HL-60/S4 (cell line): ENCODE results near the gene STK11IP.
"Not testable (repeated sequence)": the region's sequence is repeated elsewhere in the genome, so short reads cannot be mapped to it uniquely, and the experiment has no call there.

Source experiments
- in situ Hi-C: fragments of 300-500 bp; cut with MboI; formaldehyde crosslinking; loops from 2 replicates; pipeline ENCODE4 v1.14.3; 2022; ENCODE audit warnings: low sequenced_read_pairs

STK11IP gene

DNA sequence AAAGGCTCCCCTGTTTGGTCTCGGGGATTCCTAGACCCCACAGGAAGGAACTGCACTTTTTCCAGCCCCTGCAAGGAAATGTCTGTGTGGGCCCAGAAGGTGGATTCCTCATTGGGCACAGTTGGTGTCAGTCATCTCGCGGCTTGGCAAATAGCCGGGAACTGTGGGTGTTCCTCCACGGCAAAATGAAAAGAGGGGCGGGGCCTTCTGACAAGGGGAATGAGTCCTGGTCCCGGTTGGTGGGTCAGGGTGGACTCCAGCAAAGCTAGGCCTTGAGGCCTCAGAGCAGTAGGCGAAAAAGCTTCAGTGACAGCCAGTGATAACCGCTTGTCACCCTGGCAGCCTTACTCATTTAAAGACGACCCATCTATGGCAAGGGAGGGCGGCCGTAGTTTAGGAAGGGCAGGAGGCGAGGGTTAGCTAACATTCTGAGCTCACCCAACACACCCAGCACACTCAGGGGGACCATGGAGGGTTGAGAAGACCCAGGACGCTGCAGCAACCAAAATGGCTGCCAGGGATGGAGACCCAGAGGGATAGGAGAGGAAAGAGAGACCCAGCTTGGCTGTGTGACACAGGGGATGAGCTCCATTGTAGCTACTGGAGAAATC lies 46.2 kb downstream of the STK11IP start:
- in situ Hi-C loops = loop anchor here (10.0 kb wide), 1 partner anchor 109 kb away; no protein-coding TSS in a partner anchor

DNA sequence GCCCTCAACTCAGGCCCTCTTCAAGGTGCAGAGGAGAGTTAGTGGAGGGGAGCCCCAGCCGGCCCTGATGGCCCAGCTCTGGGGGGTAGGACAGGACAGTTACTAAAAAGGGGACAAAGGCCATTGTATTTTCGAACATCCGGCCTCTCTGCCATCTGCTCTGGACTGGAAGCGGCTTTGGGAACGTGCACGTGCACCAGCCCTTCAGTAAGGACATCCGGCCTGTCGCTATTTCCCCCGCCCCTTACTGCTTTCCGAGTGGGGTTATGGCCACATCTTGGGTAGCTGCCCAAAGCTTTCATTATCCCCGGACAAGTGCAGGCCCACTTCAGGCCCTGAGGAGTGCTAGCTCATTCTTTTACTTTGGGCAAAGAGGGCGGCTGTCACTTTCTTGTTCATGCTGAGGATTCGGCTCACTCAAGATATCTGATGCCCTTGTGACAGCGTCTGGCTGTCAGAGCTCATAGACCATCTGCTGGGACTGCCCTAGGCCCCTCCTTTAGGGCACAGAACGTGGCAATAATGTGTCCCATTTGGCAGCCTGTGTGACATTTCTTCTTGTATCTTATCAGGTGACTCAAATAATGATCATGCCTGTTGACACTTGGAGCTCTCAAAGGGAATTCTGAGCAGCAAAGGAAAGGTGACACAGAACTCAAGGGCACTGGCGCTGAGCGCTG lies 47.3 kb downstream of the STK11IP start:
- in situ Hi-C loops = loop anchor here (10.0 kb wide), 1 partner anchor 110 kb away; no protein-coding TSS in a partner anchor

DNA sequence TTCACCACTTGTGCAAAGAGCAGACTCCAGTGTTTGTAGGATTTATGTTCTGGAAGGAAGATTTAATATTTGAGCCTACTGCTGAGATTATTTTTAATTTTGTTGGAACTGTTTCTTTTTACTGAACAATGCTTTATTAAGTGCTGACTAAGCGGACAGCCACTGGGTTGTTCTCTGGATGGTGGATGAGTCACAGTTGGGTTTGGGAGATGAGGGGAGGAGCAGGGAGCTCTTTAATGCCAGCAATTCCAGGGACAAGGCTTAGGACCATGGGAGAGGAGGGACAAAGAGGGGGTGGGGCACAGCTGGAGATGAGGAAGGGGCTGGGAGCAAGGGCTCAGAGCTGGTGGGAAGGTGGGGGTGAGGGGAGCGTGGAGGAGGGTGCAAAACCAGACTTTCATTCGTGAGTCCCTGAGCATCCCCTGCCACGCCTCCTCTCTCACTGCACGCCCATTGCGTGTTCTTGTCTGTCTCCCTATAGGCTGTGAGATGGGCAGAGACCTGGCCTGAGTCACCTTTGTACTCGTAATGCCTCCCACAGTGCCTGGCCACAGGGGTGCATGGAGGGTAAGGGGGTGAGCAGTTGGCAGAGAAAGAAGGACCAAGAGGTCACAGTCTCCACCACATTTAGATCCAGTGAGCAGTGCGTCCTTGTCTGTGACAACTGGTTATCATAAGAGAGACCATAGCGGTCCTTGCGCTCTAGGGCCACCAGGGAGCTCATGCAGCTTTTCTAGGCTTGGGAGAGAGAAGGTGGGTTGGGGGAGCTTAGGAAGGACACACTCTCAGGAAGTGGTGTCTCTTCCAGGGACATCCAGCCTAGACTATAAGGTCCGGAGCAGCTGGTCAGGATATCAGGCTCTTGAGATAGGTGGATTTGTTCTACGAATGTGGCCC lies 48.2 kb downstream of the STK11IP start:
- in situ Hi-C loops = loop anchor here (10.0 kb wide), 1 partner anchor 111 kb away; no protein-coding TSS in a partner anchor

DNA sequence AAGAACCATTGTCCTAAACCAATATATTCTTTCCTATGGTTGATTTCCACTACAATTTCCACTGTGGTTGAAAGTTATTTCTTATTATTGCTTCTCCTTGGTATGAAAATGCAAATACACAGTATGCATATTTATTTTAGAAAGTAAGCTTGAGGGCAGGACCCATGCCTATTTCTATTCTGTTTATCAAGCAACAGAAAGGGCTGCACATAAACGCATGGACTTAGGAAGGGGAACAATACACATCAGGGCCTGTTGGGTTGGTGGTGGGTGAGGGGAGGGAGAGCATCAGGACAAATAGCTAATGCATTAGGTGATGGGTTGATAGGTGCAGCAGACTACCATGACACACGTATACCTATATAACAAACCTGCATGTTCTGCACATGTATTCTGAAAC lies 50.5 kb downstream of the STK11IP start:
- in situ Hi-C loops = loop anchor here (10.0 kb wide), 1 partner anchor 113 kb away; no protein-coding TSS in a partner anchor

DNA sequence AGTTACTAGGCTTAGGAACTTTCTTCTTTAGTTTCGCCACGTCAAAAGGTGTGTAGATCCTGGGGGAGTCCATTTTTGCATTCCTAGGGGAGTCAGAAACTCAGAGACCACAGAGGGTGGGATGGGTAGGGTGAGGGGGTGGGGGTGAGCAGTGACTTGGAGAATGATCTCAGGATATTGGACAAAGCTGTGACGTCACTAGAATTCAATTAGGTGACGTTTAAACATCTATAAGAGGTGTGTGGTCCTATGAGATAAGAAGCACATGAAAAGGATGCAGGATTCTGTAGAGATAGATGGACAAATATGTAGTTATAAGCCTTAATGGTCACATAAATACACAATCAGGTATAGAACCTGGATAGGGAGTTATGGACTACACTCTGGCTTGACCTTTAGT lies 51.3 kb downstream of the STK11IP start:
- in situ Hi-C loops = loop anchor here (10.0 kb wide), 1 partner anchor 114 kb away; no protein-coding TSS in a partner anchor

DNA sequence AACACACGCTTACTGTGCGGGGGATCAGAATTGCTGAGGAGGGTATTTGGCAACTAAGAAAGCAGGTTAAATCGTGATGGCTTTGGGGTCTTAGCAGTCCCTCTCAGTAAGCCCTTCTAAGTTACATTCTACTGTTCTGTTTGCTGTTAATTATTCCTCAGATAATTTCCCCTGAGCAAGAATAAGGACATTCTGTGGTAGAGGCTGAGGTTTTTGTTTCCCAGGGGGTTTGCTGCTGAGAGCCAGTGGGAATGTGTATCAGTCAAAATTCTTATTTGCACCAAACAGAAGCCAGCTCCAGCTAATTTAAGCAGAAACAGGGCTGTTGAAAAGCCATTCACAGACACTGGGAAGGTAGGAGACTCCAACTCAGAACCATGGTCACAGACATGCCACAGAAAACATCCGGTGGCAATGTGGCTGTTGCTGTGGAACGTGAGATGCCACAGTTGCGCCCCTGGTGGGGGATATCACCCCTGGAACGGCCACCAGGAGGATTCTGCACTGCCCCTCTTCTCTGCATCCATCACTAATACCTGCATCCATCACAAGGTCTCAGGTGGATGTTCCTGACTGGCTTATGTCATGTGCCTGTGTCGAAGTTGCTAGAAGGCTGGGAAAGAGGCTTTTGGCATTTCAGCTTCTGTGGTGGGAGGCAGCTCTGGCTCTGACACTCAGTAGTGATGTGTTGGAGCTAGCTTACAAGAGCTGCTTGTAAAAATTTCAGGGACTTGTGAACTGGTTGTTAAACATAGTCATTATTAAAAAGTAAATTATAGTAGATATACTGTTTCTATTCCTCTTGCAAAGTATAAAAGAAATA lies 53.0 kb downstream of the STK11IP start:
- in situ Hi-C loops = no loop called here

DNA sequence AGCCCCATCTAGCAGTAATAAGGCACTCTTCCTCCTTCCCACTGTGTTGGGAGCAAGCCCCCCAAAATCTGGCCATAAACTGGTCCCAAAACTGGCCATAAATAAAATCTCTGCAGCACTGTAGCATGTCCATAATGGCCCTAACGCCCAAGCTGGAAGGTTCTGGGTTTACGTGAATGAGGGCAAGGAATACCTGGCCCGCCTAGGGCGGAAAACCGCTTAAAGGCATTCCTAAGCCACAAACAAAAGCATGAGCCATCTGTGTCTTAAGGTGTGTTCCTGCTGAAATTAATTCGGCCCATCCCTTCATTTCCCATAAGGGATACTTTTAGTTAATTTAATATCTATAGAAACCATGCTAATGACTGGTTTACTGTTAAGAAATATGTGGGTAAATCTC lies 54.0 kb downstream of the STK11IP start:
- in situ Hi-C loops = not testable (repeated sequence)

DNA sequence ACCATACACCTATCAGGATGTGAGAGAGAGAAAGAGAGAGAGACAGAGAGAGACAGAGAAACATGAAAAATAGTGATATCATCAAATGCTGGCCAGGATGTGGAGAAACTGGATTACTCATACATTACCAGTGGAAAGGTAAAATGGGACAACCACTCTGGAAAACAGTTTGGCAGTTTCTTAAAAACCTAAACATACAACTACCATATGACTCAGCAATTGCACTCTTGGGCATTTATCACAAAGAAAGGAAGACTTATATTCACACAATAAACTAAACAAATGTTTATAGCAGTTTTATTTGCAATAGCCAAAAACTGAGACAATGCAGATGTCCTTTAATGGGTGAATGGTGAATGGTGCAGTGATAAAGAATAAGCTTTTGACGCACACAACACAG lies 58.9 kb downstream of the STK11IP start:
- in situ Hi-C loops = no loop called here

DNA sequence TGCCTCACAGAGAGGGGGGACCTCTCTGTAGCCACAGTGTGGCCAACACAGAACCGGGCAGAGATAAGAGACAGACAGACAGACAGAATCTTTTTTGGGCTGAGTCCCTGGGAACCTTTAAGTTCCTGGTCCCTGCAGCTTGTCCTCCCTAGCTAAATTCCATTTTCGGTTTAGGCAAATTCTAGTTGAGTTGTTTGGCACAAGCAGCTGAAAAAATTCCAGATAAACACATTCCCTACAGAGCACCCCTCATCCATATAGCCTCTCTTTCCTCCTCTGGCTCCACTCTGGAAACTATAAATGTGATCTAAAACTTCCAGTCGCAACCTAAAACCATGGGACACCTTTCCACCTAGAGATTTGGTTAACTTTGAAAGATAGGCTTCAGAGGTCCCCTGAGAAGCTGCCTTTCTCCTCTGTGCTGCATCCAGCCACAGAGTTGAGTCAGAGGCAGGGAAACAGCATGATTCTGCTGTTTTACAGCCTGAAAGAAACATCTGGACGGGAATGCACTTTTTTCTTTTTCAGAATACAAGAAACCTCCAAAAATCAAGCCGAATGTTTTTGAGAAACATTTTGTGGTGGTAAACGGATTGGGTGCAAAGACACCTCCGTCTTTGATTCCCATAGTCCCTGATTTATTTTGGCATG lies 60.7 kb downstream of the STK11IP start:
- in situ Hi-C loops = no loop called here

DNA sequence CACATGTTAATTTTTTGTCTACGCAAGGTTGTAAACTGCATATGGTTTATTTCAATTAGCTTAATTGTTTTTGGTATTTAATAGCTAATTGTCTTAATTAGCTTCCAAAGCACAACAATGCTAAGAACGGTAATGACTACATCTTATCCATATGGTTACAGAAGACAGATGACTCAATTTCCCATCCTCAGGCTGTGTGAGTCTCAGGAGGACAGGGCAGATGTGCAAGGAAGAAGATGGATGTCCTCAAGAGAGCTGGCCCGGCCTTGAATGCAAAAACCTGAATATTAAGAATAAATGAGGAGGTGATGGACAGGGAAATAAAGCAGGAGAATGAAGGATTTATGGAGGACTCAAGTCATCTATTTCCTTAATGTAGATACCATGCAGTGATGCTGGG lies 61.2 kb downstream of the STK11IP start:
- in situ Hi-C loops = no loop called here

DNA sequence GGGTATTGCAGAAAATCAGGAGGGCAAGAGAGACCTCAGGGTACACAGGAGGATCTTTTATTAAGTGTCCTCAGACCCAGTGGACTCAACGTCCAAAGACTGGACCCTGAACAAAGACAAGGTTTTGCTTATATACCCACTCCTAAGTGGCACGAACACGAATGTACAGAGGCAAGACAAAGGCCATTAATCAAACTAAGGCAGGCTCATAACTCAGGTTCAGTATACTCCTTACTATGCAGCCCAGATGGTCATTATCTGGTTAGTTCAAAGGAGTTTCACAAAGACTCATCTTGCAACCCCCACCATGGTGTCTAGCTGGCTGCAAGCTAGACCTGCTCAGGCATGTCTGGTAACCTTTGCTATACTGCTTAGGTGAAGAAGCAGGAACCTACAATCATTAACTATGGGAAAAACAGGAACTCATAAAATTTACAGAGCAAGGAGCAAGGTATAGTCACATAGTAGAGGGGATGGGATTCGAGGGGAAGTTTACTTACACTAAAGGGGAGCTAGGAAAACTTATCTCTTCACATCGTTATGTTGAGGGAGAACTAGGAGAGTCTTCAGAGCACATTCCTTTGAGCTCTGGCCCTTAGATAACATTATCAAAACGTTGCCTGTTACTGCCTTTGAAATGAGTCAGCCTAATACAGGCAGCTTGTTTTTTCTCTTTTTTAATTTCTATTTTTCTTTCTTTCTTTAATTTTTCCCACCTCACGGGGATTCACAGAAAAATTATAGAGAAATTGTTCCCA lies 63.7 kb downstream of the STK11IP start:
- in situ Hi-C loops = no loop called here

DNA sequence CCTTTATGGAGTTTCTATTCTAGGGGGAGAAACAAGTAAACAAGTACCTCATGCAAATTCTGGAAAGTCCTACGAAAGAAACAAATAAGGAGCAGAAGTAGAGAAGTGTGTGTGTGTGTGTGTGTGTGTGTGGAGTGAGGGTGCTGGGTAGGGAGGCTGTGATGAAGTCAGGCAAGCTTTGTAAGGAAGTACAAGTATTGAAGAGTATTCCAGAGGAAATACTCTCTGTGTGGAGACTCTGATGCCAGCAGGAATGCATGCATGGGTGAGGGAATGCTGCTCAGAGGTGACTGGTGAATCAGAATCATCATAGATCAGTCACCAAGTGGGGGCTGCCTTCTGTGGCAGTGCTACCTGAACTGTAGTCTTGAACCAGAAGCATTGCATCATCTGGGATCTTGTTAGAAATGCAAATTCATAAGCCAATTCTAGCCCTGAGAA lies 64.3 kb downstream of the STK11IP start:
- in situ Hi-C loops = no loop called here

DNA sequence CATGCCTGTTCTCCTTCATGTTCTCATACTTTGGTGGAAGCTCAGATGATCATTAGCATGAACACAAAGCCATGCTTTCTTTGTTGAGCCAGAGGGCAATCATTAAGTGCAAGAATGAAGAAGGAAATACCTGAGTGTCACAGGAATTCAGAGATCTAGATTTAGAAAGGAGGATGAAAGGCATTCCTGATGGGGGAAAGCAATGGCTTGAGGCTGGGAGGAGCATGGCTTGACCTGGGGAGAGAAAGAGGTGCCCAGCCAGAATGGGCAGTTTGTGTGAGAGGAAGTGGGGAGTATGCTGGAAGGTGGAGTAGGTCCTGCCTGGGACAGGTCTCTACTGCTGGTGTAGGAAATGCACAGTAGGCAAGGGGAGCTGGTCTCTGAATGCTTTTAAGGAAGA lies 64.9 kb downstream of the STK11IP start:
- in situ Hi-C loops = no loop called here

DNA sequence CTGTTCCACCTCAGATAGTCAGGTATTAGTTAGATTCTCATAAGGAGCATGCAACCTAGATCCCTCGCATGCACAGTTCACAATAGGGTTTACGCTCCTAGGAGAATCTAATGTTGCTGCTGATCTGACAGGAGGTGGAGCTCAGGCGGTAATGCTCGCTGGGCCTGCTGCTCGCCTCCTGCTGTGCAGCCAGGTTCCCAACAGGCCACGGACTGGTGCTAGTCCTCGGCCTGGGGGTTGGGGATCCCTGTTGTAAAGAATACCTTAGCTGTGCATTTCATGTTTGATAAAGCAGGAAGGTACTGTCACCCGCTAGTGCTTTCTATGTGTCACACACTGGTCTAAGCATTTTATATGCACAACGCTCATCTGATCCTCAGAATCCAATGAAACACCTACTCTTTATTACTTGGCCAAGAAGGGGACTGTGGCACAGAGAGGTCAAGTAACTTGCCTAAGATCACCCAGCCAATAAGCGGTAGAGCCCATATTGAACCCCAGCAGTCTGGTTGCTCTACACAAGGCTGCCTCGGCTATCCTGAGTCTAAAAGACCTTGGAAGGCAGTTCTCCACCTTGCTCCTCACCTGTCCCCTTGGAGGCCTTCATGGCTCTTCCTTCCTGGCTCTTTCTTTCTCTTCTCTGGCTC lies 65.6 kb downstream of the STK11IP start:
- in situ Hi-C loops = no loop called here

DNA sequence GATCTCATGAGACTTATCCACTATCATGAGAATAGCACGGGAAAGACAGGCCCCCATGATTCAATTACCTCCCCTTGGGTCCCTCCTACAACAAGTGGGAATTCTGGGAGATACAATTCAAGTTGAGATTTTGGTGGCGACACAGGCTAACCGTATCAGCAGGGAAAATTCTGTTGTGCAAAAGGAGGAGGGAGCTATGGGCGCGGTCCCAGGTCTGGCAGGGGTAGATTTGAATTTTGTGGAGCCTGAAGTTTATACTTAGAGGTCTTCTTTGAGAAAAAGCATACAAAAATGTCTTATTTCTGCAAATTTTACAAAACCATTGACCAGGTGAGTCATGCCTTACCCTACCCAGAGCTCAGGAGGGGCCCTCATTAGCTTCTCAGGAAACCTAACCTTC lies 66.4 kb downstream of the STK11IP start:
- in situ Hi-C loops = no loop called here

DNA sequence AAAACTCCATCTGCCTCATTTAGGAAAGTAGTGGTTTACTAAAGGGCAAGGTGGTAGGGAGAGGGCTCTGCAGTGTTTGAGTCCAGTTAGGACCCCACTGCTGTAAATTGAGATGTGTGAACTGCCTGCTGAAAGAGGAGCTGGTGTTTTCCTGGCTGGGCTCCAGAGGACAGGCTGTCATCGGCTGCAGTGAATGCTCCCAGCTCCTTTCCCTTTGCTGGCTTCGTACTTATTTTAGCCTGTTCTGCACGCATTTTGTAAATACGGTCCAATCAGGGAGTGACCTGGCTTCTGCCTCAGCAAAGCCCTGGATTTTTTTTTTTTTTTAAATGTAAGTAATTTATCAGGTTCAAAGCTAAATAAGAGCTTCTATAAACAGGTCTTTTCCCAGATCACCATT lies 67.3 kb downstream of the STK11IP start:
- in situ Hi-C loops = no loop called here

DNA sequence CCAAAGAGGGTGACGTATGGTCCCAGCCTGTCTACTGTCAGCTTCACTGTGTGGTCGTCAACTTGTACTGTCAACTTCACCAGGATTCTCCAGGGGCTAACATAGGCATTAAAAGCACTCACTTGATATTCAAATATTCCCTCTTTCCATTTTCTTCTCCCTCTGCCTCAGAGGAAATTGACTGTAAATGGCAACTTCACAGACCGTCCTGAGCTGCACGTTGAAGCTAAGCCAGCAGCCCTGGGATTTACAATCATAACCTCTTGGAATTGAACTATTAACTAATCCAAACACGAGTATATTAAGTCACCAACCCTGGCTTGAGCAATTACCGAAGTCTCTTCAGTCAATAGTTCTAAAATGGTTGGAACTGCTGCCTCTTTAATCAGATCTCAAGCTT lies 68.3 kb downstream of the STK11IP start:
- in situ Hi-C loops = no loop called here
